SK-N-SH (cell line): ENCODE measurements around the gene AMY1C.

ENCODE experiments used
- CTCF ChIP-seq: fragments of 200-600 bp; sonication (generic); IDR thresholded peaks from 2 replicates; pipeline ENCODE4 v1.6.1; 2017; ENCODE audit warnings: antibody characterized with exemption, mild to moderate bottlenecking, moderate library complexity
- EP300 ChIP-seq, 2 experiments: IDR thresholded peaks; 2 replicates each; pipeline versions ENCODE4 v1.4.0 to v1.6.1; 2012; ENCODE audit warnings: borderline replicate concordance in 1 of 2, low read depth in 1 of 2, low read length in 1 of 2
- FOSL2 ChIP-seq: IDR thresholded peaks from 2 replicates; pipeline ENCODE4 v1.4.0; 2012; ENCODE audit warnings: low read depth, mild to moderate bottlenecking, moderate library complexity, borderline replicate concordance
- FOXM1 ChIP-seq: IDR thresholded peaks from 2 replicates; pipeline ENCODE4 v1.4.0; 2012; ENCODE audit warnings: low read depth, mild to moderate bottlenecking
- GABPA ChIP-seq: IDR thresholded peaks from 2 replicates; pipeline ENCODE4 v1.4.0; 2012; ENCODE audit warnings: low read depth, mild to moderate bottlenecking
- NFIC ChIP-seq: IDR thresholded peaks from 2 replicates; pipeline ENCODE4 v1.4.0; 2012; ENCODE audit warnings: borderline replicate concordance
- NRF1 ChIP-seq: IDR thresholded peaks from 2 replicates; pipeline ENCODE4 v1.6.1; 2012; ENCODE audit warnings: low read depth, mild to moderate bottlenecking, low read length
- POLR2AphosphoS5 ChIP-seq: IDR thresholded peaks from 2 replicates; pipeline ENCODE4 v1.6.1; 2012; ENCODE audit warnings: low read depth, low read length
- RAD21 ChIP-seq: IDR thresholded peaks from 2 replicates; pipeline ENCODE4 v1.6.1; 2012; ENCODE audit warnings: mild to moderate bottlenecking, low read length
- USF2 ChIP-seq: fragments of 150-350 bp; IDR thresholded peaks from 2 replicates; pipeline ENCODE4 v1.6.1; 2017; ENCODE audit warnings: antibody characterized with exemption, low read length, low read depth, borderline replicate concordance
- YY1 ChIP-seq: IDR thresholded peaks from 2 replicates; pipeline ENCODE4 v1.4.0; 2012; ENCODE audit warnings: low read depth, mild to moderate bottlenecking

GRCh38 chr1:103761896-103762295 lies 12.2 kb downstream of the AMY1C start:
- TF ChIP-seq CTCF (no peak), GABPA (no peak), POLR2AphosphoS5 (no peak), EP300 (IDR thresholded peaks at IDR 0.05; ENCODE audit: borderline replicate concordance in 1 of 2, low read depth in 1 of 2, low read length in 1 of 2) (no peak), USF2 (no peak), RAD21 (no peak), NRF1 (no peak), YY1 (no peak), FOXM1 (no peak), NFIC (no peak), FOSL2 (no peak)
